Measurements from ENCODE around the gene ITGA3. TPM values are rescaled to one million over a fixed set of nuclear protein-coding genes. Genes with fewer than 3 reads are reported as not detected.

The ITGA3 gene
- total RNA-seq, 4 donors from 2014 or later = 145 to 246 (median 172) TPM

GRCh38 chr17:50087246-50087911 is 31.5 kb downstream of the ITGA3 start:
- 61 to 66% methylated on average over 6 to 10 of the region's 10 CpGs for WGBS, 2 donors
- peaks cover 14 to 28% of the 10 kb centered on the region in 2 donors for H3K36me3 ChIP-seq
- peak; percentile 62 to 74 for DNase-seq
- H3K27me3 ChIP-seq = no peaks in the 10 kb centered on the region
- no peak overlapping the region for H3K4me3 ChIP-seq (replicated peaks in 1 of 3)
- no peaks in the 10 kb centered on the region for H3K9me3 ChIP-seq
- TF ChIP-seq POLR2A (IDR thresholded peaks at IDR 0.05) (no peak), CTCF (IDR thresholded peaks at IDR 0.05) (peak; percentile 86 to 94 (median 92))
- no peak overlapping the region for H3K27ac ChIP-seq
- intact Hi-C loops (cut with DNase I) = no loop called here
- no peaks in the 10 kb centered on the region for H3K4me1 ChIP-seq

- TF ChIP-seq POLR2A (IDR thresholded peaks at IDR 0.05) (no peak), CTCF (IDR thresholded peaks at IDR 0.05) (no peak)
- no peaks in the 10 kb centered on the region for H3K27me3 ChIP-seq
- H3K4me1 ChIP-seq = no peaks in the 10 kb centered on the region
- no peak overlapping the region for H3K27ac ChIP-seq
- H3K36me3 ChIP-seq = peaks cover 11 to 27% of the 10 kb centered on the region in 2 donors
- 72 to 89% methylated on average over 6 to 19 of the region's 19 CpGs for WGBS, 2 donors
- H3K4me3 ChIP-seq (replicated peaks in 1 of 3) = no peak overlapping the region
- intact Hi-C loops (cut with DNase I) = loop anchor here (2.0 kb wide), 1 partner anchor 61 kb away; no protein-coding TSS in a partner anchor
- no peaks in the 10 kb centered on the region for H3K9me3 ChIP-seq
- no peak for DNase-seq
Observed at GRCh38 chr17:50087912-50088405, 32.0 kb downstream of the ITGA3 start.

DNA sequence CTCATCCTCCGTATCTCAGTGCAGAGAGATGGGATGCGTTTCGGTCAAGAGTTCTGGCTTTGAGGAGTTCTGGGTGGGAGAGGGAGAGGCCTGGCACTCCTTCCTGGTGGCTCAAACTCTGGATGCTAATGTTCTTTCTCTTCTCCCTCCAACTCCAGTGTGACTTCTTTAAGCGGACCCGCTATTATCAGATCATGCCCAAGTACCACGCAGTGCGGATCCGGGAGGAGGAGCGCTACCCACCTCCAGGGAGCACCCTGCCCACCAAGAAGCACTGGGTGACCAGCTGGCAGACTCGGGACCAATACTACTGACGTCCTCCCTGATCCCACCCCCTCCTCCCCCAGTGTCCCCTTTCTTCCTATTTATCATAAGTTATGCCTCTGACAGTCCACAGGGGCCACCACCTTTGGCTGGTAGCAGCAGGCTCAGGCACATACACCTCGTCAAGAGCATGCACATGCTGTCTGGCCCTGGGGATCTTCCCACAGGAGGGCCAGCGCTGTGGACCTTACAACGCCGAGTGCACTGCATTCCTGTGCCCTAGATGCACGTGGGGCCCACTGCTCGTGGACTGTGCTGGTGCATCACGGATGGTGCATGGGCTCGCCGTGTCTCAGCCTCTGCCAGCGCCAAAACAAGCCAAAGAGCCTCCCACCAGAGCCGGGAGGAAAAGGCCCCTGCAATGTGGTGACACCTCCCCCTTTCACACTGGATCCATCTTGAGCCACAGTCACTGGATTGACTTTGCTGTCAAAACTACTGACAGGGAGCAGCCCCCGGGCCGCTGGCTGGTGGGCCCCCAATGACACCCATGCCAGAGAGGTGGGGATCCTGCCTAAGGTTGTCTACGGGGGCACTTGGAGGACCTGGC is 33.3 kb downstream of the ITGA3 start:
- Histone ChIP-seq H3K4me3 (replicated peaks in 1 of 3) (no peak overlapping the region), H3K9me3 (no peaks in the 10 kb centered on the region), H3K36me3 (peaks cover 11 to 27% of the 10 kb centered on the region in 2 donors), H3K4me1 (peaks cover 4 to 10% of the 10 kb centered on the region in 2 donors), H3K27me3 (no peaks in the 10 kb centered on the region), H3K27ac (no peak overlapping the region)
- intact Hi-C loops (cut with DNase I) = loop anchor here (2.0 kb wide), 1 partner anchor 62 kb away; no protein-coding TSS in a partner anchor
- WGBS, 2 donors = 82 to 87% methylated on average over 14 to 16 of the region's 25 CpGs
- DNase-seq = no peak
- TF ChIP-seq POLR2A (IDR thresholded peaks at IDR 0.05) = no peak
- no peak for TF ChIP-seq CTCF (IDR thresholded peaks at IDR 0.05)

GRCh38 chr17:50090071-50090470 is 34.2 kb downstream of the ITGA3 start:
- no peak overlapping the region for H3K27ac ChIP-seq
- H3K9me3 ChIP-seq = no peaks in the 10 kb centered on the region
- H3K4me3 ChIP-seq (replicated peaks in 1 of 3) = no peak overlapping the region
- peaks cover 11 to 27% of the 10 kb centered on the region in 2 donors for H3K36me3 ChIP-seq
- H3K4me1 ChIP-seq = peaks cover 4 to 16% of the 10 kb centered on the region in 2 donors
- TF ChIP-seq CTCF (IDR thresholded peaks at IDR 0.05) = no peak
- no peak for TF ChIP-seq POLR2A (IDR thresholded peaks at IDR 0.05)
- DNase-seq = no peak
- intact Hi-C loops (cut with DNase I) = no loop called here
- no peaks in the 10 kb centered on the region for H3K27me3 ChIP-seq
- 87 to 93% methylated on average over 4 to 6 of the region's 6 CpGs for WGBS, 2 donors

Data from thyroid gland (tissue), 4 donors.